ENCODE measurements around the gene ISCA2. TPM values are rescaled to one million over a fixed set of nuclear protein-coding genes. Genes with fewer than 3 reads are reported as not detected.
A peak's percentile ranks its signal among the peaks of the same experiment; 100 is the strongest.

Gene ISCA2
- total RNA-seq, 1 donor from 2014 or later: 14.9 TPM

GRCh38 chr14:74482571-74482970 lies 11.0 kb upstream of the ISCA2 start:
- DNase-seq (ENCODE audit: low read depth): no peak

GRCh38 chr14:74483321-74483720 lies 10.2 kb upstream of the ISCA2 start:
- no peak for DNase-seq (ENCODE audit: low read depth)

- DNase-seq (ENCODE audit: low read depth): no peak
Observed at GRCh38 chr14:74486164-74486563, 7.4 kb upstream of the ISCA2 start.

- peak; percentile 92 for DNase-seq (ENCODE audit: low read depth)
Observed at GRCh38 chr14:74488786-74489397, 4.7 kb upstream of the ISCA2 start.

- no peak for DNase-seq (ENCODE audit: low read depth)
Observed at GRCh38 chr14:74490486-74490885, 3.1 kb upstream of the ISCA2 start.

GRCh38 chr14:74491956-74492775 lies 1.4 kb upstream of the ISCA2 start:
- DNase-seq (ENCODE audit: low read depth): peak; percentile 51

GRCh38 chr14:74492776-74493342 lies 706 bp upstream of the ISCA2 start, which contains the start of gene NPC2:
TSS of gene NPC2 (minus strand) at chr14:74493305. CDS start at chr14:74493274, 31 bp downstream.
- DNase-seq (ENCODE audit: low read depth): no peak

- DNase-seq (ENCODE audit: low read depth): peak; percentile 29
Observed at GRCh38 chr14:74495356-74495755, 1.8 kb downstream of the ISCA2 start.

GRCh38 chr14:74500417-74501134 lies 7.0 kb downstream of the ISCA2 start:
- DNase-seq (ENCODE audit: low read depth): no peak

- DNase-seq (ENCODE audit: low read depth): peak; percentile 49
Observed at GRCh38 chr14:74501135-74501614, 7.6 kb downstream of the ISCA2 start.

GRCh38 chr14:74501691-74502090 lies 8.1 kb downstream of the ISCA2 start:
- DNase-seq (ENCODE audit: low read depth): no peak

GRCh38 chr14:74502236-74503019 lies 8.9 kb downstream of the ISCA2 start:
- DNase-seq (ENCODE audit: low read depth): peak; percentile 59

- DNase-seq (ENCODE audit: low read depth): no peak
Observed at GRCh38 chr14:74503291-74503937, 9.8 kb downstream of the ISCA2 start.

- DNase-seq (ENCODE audit: low read depth): no peak
Observed at GRCh38 chr14:74503938-74504335, 10.4 kb downstream of the ISCA2 start.

GRCh38 chr14:74504412-74504811 lies 10.8 kb downstream of the ISCA2 start:
- no peak for DNase-seq (ENCODE audit: low read depth)

- DNase-seq (ENCODE audit: low read depth): no peak
Observed at GRCh38 chr14:74504874-74505720, 11.5 kb downstream of the ISCA2 start.

- no peak for DNase-seq (ENCODE audit: low read depth)
Observed at GRCh38 chr14:74505831-74506230, 12.3 kb downstream of the ISCA2 start.

- DNase-seq (ENCODE audit: low read depth): no peak
Observed at GRCh38 chr14:74506411-74506851, 12.9 kb downstream of the ISCA2 start.

- no peak for DNase-seq (ENCODE audit: low read depth)
Observed at GRCh38 chr14:74507085-74507484, 13.5 kb downstream of the ISCA2 start.

GRCh38 chr14:74507840-74508239 lies 14.3 kb downstream of the ISCA2 start:
- DNase-seq (ENCODE audit: low read depth): no peak

Data from renal cortical epithelial cell (primary cell).